Parathyroid adenoma (tissue), 2 donors: ENCODE results near the gene GNAI3.

Experiments used
- H2AFZ ChIP-seq: fragments of 300-600 bp; sonication (generic); one replicate; pipeline ENCODE4 v1.7.0; 2017; ENCODE audit warnings: antibody characterized with exemption, mild to moderate bottlenecking
- H3K27ac ChIP-seq: fragments of 300-600 bp; sonication (generic); one replicate; pipeline ENCODE4 v1.7.0; 2017
- H3K27me3 ChIP-seq: fragments of 300-600 bp; sonication (generic); one replicate; pipeline ENCODE4 v1.7.0; 2017; ENCODE audit warnings: low read length; ENCODE audit not compliant: control insufficient read depth, insufficient read depth
- H3K36me3 ChIP-seq: fragments of 300-600 bp; sonication (generic); one replicate; pipeline ENCODE4 v1.7.0; 2017; ENCODE audit warnings: low read length; ENCODE audit not compliant: control insufficient read depth, insufficient read depth
- H3K4me1 ChIP-seq: fragments of 300-600 bp; sonication (generic); one replicate; pipeline ENCODE4 v1.7.0; 2017; ENCODE audit warnings: control low read depth
- H3K4me2 ChIP-seq: fragments of 300-600 bp; sonication (generic); one replicate; pipeline ENCODE4 v1.7.0; 2017; ENCODE audit warnings: low read length
- H3K4me3 ChIP-seq: fragments of 300-600 bp; sonication (generic); one replicate; pipeline ENCODE4 v1.7.0; 2017; ENCODE audit warnings: low read depth, low read length
- H3K79me2 ChIP-seq: fragments of 300-600 bp; sonication (generic); one replicate; pipeline ENCODE4 v1.7.0; 2017; ENCODE audit warnings: control low read depth
- H3K9ac ChIP-seq: fragments of 300-600 bp; sonication (generic); one replicate; pipeline ENCODE4 v1.7.0; 2017; ENCODE audit warnings: mild to moderate bottlenecking
- H3K9me3 ChIP-seq: fragments of 300-600 bp; sonication (generic); one replicate; pipeline ENCODE4 v1.7.0; 2017; ENCODE audit warnings: low read length; ENCODE audit not compliant: control insufficient read depth
- CTCF ChIP-seq: fragments of 300-600 bp; sonication (generic); IDR thresholded peaks from one replicate; pipeline ENCODE4 v1.7.0; 2017; ENCODE audit warnings: antibody characterized with exemption, mild to moderate bottlenecking
- donor health status: primary hyperparathyroidism.

The GNAI3 gene

GRCh38 chr1:109624201-109625010 is 76.0 kb downstream of the GNAI3 start:
- H3K27ac ChIP-seq = no peak overlapping the region
- H3K9ac ChIP-seq = no peak overlapping the region
- H3K9me3 ChIP-seq = no peaks in the 10 kb centered on the region
- H2AFZ ChIP-seq = no peak overlapping the region
- H3K36me3 ChIP-seq = no peaks in the 10 kb centered on the region
- H3K79me2 ChIP-seq = no peaks in the 10 kb centered on the region
- no peak overlapping the region for H3K4me3 ChIP-seq
- TF ChIP-seq CTCF = no peak
- no peaks in the 10 kb centered on the region for H3K27me3 ChIP-seq
- H3K4me2 ChIP-seq = no peak overlapping the region
- H3K4me1 ChIP-seq = no peaks in the 10 kb centered on the region

- no peak overlapping the region for H3K9ac ChIP-seq
- H2AFZ ChIP-seq = no peak overlapping the region
- H3K4me3 ChIP-seq = no peak overlapping the region
- TF ChIP-seq CTCF = no peak
- no peaks in the 10 kb centered on the region for H3K4me1 ChIP-seq
- H3K9me3 ChIP-seq = no peaks in the 10 kb centered on the region
- H3K27ac ChIP-seq = no peak overlapping the region
- H3K79me2 ChIP-seq = no peaks in the 10 kb centered on the region
- H3K27me3 ChIP-seq = no peaks in the 10 kb centered on the region
- H3K4me2 ChIP-seq = no peak overlapping the region
- H3K36me3 ChIP-seq = no peaks in the 10 kb centered on the region
Observed at GRCh38 chr1:109625176-109625575, 76.8 kb downstream of the GNAI3 start.

GRCh38 chr1:109625601-109626560 is 77.5 kb downstream of the GNAI3 start:
- H3K4me1 ChIP-seq = no peaks in the 10 kb centered on the region
- H3K9ac ChIP-seq = no peak overlapping the region
- H3K79me2 ChIP-seq = no peaks in the 10 kb centered on the region
- H3K27ac ChIP-seq = no peak overlapping the region
- no peaks in the 10 kb centered on the region for H3K36me3 ChIP-seq
- H2AFZ ChIP-seq = no peak overlapping the region
- H3K4me2 ChIP-seq = no peak overlapping the region
- no peaks in the 10 kb centered on the region for H3K9me3 ChIP-seq
- H3K27me3 ChIP-seq = no peaks in the 10 kb centered on the region
- H3K4me3 ChIP-seq = no peak overlapping the region
- no peak for TF ChIP-seq CTCF

GRCh38 chr1:109626682-109627408 is 78.4 kb downstream of the GNAI3 start:
- Histone ChIP-seq H3K4me3 (no peak overlapping the region), H3K4me1 (no peaks in the 10 kb centered on the region), H3K36me3 (no peaks in the 10 kb centered on the region), H3K79me2 (no peaks in the 10 kb centered on the region), H3K9ac (no peak overlapping the region), H3K27me3 (no peaks in the 10 kb centered on the region), H3K4me2 (no peak overlapping the region), H2AFZ (no peak overlapping the region), H3K27ac (no peak overlapping the region), H3K9me3 (no peaks in the 10 kb centered on the region)
- TF ChIP-seq CTCF = no peak
